Measurements from ENCODE around the gene PLCD3.

GRCh38 chr17:45132572-45133463 lies 503 bp upstream of the PLCD3 start:
- TF ChIP-seq POLR2A (IDR thresholded peaks at IDR 0.05) (peak in 1 of 2 donors; percentile 80), CTCF (IDR thresholded peaks at IDR 0.05) (peak; percentile 80 to 91 (median 81))
